Activated CD4-positive, alpha-beta T cell treated with anti-CD3 and anti-CD28 coated beads, Interleukin-2, amount 50 U/mL, for 4 hours (primary cell): Measurements from ENCODE around the gene PTTG1IP2.
"Not testable (repeated sequence)": the region's sequence is repeated elsewhere in the genome, so short reads cannot be mapped to it uniquely, and the experiment has no call there.

Experiments used
- DNase-seq, 2 experiments: peaks; one replicate each; pipeline ENCODE4 v3.0.0-alpha.2; 2020

Gene PTTG1IP2

GRCh38 chr7:90469554-90469953 lies at the start of gene PTTG1IP2:
TSS of gene PTTG1IP2 (plus strand) at chr7:90469639. CDS start at chr7:90469787, 148 bp downstream.
- no peak for DNase-seq

GRCh38 chr7:90421651-90422050 lies 47.8 kb upstream of the PTTG1IP2 start:
- DNase-seq = no peak

GRCh38 chr7:90424720-90425119 lies 44.7 kb upstream of the PTTG1IP2 start:
- DNase-seq = no peak

GRCh38 chr7:90425376-90425775 lies 44.1 kb upstream of the PTTG1IP2 start:
- no peak for DNase-seq

GRCh38 chr7:90430614-90431460 lies 38.6 kb upstream of the PTTG1IP2 start:
- no peak for DNase-seq

- no peak for DNase-seq
Measured at GRCh38 chr7:90432752-90433151, 36.7 kb upstream of the PTTG1IP2 start.

- DNase-seq = no peak
Measured at GRCh38 chr7:90433221-90433620, 36.2 kb upstream of the PTTG1IP2 start.

- DNase-seq = no peak
Measured at GRCh38 chr7:90445633-90446032, 23.8 kb upstream of the PTTG1IP2 start.

- DNase-seq = no peak
Measured at GRCh38 chr7:90446137-90446899, 23.1 kb upstream of the PTTG1IP2 start.

GRCh38 chr7:90453259-90453891 lies 16.1 kb upstream of the PTTG1IP2 start:
- DNase-seq = no peak

- DNase-seq = no peak
Measured at GRCh38 chr7:90453931-90454330, 15.5 kb upstream of the PTTG1IP2 start.

GRCh38 chr7:90455163-90456030 lies 14.0 kb upstream of the PTTG1IP2 start:
- no peak for DNase-seq

GRCh38 chr7:90458104-90458503 lies 11.3 kb upstream of the PTTG1IP2 start:
- no peak for DNase-seq

GRCh38 chr7:90459888-90460287 lies 9.6 kb upstream of the PTTG1IP2 start:
- DNase-seq = no peak

- DNase-seq = no peak
Measured at GRCh38 chr7:90461219-90461618, 8.2 kb upstream of the PTTG1IP2 start.

- not testable (repeated sequence) for DNase-seq
Measured at GRCh38 chr7:90463151-90463628, 6.2 kb upstream of the PTTG1IP2 start.

GRCh38 chr7:90465816-90466215 lies 3.6 kb upstream of the PTTG1IP2 start:
- DNase-seq = no peak

- DNase-seq = no peak
Measured at GRCh38 chr7:90472805-90473540, 3.5 kb downstream of the PTTG1IP2 start.

GRCh38 chr7:90473814-90474213 lies 4.4 kb downstream of the PTTG1IP2 start:
- no peak for DNase-seq

GRCh38 chr7:90474284-90475210 lies 5.1 kb downstream of the PTTG1IP2 start:
- no peak for DNase-seq

GRCh38 chr7:90483251-90483650 lies 13.8 kb downstream of the PTTG1IP2 start:
- DNase-seq = no peak
